ENCODE results near the gene DLX5.

DLX5 gene

GRCh38 chr7:97018126-97018601 lies 6.5 kb downstream of the DLX5 start:
- no peak for DNase-seq

- no peak for DNase-seq
Measured at GRCh38 chr7:97017192-97018125, 7.2 kb downstream of the DLX5 start.

- peak; percentile 87 for DNase-seq
Measured at GRCh38 chr7:97016381-97017191, 8.0 kb downstream of the DLX5 start.

- peak; percentile 31 for DNase-seq
Measured at GRCh38 chr7:97015756-97016380, 8.8 kb downstream of the DLX5 start.

- no peak for DNase-seq
Measured at GRCh38 chr7:97015279-97015678, 9.4 kb downstream of the DLX5 start.

DNA sequence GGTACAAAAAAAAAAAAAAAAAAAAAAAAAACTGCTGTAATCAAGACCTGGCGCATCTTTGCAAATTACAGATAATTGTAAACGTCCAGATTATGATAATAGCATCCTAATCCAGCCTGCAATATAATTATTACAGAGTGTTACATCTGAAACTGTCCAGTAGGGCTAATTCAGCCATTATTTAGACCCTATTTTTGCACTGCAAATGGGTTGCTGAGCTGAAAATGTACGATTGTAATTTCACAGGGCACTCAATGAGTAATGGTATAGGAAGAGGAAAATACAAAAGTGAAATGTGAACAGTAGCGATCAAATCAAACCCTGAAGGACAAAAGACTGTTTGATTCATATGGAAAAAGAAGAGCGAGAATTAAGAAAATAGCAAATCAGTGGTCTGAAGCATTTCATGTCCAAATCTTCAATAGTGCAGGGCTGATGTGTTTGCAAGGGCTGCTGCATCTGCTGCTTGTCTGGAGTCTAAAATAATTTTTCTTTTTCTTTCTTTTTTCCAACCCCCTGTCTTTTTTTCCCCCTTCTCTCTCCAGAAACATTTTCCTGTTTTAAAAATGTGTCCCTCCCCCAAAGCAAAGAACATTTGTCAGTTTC lies 10.4 kb downstream of the DLX5 start:
- peak; percentile 31 for DNase-seq

GRCh38 chr7:97013845-97014134 lies 10.8 kb downstream of the DLX5 start:
- DNase-seq: no peak

GRCh38 chr7:97013134-97013844 lies 11.3 kb downstream of the DLX5 start:
- no peak for DNase-seq

DNA sequence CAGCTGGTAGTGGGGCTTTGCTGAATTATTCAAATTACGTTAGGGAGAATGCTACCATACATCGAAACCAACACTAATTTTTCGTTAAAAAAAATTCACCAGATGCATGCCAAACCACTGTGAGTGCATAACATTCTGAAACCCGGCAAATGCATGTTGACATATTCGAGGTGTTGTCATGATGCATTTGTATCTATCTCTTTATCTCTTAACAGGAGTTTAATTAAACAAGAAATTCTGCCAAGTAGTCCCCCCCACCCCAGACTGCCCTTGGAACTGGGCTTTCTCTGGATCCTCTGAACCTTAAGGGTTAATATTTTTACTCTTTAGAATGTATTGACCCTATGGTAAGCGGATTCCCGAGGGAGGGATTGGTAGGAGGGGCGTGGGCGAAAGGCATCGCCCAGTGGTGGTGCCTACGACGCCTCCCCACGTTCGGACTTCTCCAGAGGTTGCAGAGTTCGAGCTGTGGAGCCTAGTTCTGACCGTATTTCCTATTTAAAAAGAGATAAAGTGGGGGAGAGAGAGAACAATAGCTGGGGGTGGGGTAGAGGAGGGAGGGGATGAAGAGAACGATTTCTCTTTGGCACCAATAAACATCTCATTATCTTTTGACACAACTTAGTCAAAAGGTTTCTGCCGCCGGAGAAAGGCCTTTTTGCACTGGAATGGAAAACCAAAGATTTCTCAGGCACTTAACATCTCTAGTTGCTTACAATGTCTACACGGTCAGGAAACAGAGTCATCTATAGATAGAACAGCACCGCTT lies 12.1 kb downstream of the DLX5 start:
- DNase-seq: no peak

GRCh38 chr7:97011536-97012364 lies 12.9 kb downstream of the DLX5 start:
- peak; percentile 47 for DNase-seq

DNA sequence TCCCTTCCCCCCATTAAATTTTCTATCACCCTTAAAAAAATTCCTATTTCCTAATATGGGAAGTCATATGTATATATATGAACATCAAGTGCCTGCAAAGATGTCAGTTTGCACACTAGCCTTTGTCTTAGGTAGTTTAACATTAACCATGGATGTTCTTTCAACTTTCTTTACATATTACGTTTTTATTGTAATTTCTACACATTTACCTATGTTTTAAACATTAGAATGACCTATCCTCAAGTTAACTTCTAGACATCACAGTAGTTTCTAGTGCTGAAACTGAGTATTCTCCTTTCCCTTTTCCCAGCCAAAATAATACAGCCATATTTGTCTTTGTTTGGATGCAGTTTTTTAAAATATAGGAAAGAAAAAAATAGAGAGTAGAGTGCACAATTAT lies 13.5 kb downstream of the DLX5 start:
- no peak for DNase-seq

GRCh38 chr7:97009753-97010732 lies 14.6 kb downstream of the DLX5 start:
- DNase-seq: no peak

- no peak for DNase-seq
Measured at GRCh38 chr7:97008275-97008917, 16.2 kb downstream of the DLX5 start.

- no peak for DNase-seq
Measured at GRCh38 chr7:97007583-97007861, 17.1 kb downstream of the DLX5 start.

DNA sequence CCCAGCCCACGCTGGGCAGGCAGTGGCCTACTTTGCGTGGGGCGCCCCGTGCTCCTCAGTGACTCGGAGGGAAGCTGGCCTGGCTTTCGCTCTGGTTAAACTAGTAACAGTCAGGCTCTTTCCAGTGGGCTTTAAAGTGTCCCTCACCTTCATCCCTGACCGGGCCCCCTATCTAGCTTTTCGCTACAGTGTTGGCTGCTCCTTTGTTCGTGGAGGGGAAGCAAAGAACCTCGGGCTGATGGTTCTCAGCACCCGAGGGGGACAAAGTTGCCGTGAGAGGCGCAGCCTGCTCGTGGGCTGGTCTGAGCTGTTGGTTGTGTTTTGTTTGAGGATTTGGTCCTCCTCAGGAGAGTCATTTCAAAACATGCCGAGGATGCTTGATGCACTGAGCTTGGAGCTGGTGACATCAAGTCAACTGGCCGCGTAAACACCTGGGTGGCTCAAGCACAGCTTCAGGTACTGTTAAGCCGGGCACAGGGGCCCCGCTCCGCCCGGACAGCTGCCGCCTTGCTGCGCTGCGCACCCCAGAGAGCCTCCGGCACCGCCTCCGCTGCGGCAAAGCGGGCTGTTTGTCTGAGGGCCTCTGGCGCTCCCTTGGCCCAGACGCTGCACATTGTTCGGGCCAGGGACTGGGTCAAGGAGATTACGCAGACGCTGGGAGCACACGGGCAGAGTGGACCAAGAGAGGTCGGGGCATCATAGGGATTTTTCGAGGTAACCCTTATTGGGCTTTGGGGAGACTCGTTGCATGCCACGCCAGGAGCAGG lies 17.6 kb downstream of the DLX5 start:
- DNase-seq: no peak

- DNase-seq: peak; percentile 80
Measured at GRCh38 chr7:97006055-97006815, 18.4 kb downstream of the DLX5 start.
